ENCODE results near the gene SIVA1.
"Not testable (repeated sequence)": the region's sequence is repeated elsewhere in the genome, so short reads cannot be mapped to it uniquely, and the experiment has no call there.

The SIVA1 gene

DNA sequence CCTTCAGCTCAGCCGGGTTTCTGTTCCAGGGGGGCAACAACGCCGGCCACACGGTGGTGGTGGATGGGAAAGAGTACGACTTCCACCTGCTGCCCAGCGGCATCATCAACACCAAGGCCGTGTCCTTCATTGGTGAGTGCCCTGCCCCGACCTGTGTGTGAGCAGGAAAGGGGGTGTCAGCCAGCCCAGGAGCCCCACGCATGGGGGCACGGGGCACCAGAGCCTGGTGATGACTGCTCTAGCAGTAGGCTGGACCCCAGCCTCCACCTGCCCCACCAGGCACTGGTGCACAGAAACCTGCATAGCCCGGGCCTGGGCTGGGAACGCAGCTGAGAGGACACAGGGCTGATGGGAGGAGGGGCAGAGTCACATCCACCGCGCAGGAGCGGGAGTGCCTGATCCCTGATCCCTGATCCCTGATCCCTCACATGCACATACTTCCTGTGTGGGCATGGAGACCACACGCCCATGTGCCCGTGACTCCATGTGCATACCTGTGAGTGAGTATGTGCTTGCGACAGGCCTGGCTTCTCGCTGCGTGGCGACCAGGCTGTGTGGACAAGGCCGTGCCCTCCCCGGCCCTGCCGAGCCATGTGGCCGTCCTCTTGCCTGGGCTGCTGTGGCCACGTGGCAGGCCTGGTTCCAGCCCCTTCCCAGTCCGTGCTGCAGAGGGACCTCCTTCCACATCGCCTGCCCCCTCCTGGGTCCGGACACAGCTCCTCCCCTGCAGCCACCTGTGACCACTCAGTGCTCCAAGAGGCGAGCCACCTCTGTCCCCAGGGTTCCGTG, 17.8 kb upstream of the SIVA1 start:
- DNase-seq: no peak

DNA sequence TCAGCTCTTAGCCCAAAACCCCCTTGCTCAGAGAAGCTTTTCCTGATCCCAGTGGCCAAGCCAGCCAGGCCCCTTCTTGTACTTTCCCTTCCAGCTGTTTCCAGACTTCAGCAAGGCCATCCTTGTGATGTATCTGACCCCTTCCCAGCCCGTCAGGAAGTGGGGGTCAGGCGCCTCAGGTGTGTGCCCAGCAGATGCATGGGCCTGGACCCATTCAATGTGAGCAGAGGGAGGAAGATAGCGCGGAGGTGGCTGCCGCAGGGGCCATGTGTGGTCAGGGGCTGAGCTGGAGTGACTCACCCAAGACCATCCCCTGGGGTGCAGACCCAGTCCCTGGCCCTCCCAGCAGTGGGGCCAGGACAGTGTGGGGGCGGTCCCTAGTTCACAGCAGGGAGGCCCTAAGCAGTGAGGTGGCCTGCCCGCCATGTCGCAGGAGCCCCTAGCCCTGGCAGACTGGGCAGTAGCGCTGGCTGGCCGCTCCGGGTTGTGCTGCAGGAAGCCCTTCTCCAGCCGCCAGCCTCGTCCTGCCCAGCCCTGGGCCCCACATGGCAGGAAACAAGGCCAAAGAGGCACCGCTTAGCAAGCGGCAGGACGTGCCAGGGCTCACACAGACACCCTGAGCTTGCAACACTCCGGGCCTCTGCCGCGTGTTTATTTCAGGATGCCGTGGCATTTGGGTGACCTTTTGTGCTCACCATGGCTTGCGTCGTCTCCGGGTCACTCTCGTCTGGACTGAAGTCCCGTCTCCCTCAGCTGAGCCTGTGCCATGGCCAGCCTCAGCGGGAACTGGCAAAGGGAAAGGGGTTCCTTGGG, 16.9 kb upstream of the SIVA1 start:
- no peak for DNase-seq

DNA sequence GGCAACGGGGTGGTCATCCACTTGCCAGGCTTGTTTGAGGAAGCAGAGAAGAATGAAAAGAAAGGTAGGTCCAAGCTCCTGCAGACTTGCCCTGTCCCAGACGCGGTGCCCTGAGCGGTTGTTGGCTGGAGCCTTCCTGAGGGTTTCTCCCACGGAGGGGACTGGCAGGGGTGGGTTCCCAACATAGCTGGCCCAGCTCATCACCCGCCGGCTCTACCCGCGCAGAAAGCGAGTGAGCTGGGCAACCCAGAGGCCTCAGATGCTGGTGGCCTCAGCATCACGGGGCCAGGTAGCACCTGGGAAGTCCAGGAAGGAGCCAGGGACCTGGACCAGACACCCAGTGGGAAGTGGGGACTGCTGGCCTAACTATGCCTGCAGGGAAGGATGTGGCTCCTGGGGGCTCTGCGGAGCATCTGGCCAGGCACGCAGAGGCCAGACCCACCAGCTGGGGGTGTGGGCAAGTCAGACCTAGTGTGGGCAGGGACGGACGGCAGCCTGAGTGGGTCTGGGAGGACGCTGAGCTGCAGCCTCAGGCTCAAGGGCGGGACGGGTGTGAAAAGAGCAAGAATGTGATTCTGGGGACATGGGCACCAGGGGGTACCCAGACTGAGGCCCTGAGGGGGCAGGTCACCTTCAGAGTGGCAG, 14.4 kb upstream of the SIVA1 start:
- DNase-seq: no peak

DNA sequence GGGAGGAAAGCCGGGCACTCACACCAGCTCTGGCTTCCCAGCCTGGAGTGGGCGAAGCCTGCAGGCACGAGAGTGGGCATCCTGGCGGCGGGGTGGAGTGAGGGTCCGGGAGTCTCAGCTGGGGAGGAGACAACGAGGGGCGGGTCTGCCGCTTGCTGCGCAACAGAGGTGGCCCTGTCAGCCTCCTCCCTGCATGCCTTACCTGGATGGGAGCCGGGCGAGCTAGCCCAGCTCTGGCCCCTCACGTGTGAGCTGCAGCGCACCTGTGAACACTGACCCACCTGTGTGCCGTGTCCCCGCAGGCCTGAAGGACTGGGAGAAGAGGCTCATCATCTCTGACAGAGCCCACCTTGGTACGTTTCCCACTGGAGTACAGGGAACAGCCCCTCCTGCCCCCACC, 13.9 kb upstream of the SIVA1 start:
- no peak for DNase-seq

DNA sequence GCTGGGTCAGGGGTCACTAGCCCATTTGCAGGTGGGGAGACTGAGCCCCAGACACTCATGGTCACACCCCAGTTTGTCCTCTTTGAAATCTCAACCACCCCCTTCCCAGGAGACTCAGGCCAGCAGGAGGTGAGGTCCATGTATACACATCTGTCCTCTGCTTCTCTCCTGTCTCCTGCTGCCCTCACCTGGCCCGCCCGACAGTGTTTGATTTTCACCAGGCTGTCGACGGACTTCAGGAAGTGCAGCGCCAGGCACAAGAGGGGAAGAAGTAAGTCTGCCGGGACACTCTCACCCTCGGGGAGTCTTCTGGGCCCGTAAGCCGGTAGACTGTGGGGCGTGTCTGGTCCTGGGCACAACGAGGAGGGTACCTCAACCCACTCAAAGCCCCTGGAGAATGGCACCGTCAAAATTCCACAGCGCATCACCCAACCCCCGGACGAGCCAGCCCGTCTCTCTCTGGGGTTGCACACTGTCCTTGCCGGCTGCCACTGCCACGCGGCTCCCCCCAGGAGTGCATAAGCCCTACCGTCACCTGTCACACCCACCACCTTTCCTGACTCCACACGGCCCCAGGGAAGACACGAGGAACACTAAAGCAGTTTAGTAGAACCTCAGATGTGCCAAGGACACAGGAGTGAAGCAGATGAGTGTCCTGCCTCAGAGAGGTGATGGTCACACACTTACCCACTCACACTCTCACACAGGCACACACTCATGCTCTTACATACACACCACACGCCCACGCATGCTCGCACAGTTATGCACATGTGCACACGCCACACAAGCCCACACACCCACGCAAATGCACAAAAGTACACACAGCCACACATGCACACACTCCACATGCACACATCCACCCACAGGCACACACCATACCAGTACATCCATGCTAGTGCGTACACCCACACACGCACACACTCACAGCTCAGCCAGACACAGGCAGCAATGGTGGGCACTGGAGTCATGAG, 13.1 kb upstream of the SIVA1 start:
- DNase-seq: no peak

DNA sequence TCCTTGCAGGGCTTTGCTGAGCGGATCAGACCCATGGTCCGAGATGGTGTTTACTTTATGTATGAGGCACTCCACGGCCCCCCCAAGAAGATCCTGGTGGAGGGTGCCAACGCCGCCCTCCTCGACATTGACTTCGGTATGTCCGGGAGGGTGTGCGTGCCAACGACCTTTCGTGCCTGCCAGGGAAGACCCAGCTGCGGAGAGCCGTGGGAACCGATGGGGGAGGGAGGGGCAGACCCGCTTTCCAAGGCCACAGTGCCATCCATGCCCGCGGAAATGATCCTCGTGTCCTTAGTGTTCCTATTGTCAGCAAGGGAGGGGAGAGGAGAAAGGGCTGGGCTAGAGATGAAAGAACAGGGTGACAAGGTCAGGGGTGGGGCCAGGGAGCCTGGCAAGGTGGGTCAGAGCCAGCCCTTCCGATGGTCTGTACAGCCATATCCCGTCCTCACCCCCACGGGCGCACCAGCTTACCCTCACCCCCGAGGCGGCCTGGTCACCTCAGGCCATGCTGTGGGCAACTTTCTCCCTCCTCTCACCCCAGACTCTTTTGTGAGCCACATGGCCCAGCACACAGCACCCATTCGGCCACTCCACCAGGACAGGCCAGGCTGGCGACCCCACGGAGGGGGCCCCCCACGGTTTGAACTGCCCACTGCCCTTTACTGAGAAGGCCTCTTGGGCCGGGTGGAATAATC, 11.7 kb upstream of the SIVA1 start:
- DNase-seq: no peak

DNA sequence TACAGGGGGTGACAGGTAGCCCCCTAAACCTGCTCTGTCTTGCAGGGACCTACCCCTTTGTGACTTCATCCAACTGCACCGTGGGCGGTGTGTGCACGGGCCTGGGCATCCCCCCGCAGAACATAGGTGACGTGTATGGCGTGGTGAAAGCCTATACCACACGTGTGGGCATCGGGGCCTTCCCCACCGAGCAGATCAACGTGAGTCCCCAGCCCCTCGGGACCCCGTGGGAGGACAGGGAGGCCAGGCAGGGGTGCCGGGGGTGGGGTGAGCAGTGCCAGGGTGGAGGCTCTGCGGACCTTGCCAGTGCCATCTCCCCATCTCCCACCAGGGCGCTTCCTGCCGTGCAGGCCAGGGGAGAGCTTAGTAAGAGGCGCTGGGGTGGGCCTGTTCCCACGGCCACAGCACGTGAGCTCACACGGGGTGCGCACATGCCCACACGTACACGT, 11.1 kb upstream of the SIVA1 start:
- no peak for DNase-seq

DNA sequence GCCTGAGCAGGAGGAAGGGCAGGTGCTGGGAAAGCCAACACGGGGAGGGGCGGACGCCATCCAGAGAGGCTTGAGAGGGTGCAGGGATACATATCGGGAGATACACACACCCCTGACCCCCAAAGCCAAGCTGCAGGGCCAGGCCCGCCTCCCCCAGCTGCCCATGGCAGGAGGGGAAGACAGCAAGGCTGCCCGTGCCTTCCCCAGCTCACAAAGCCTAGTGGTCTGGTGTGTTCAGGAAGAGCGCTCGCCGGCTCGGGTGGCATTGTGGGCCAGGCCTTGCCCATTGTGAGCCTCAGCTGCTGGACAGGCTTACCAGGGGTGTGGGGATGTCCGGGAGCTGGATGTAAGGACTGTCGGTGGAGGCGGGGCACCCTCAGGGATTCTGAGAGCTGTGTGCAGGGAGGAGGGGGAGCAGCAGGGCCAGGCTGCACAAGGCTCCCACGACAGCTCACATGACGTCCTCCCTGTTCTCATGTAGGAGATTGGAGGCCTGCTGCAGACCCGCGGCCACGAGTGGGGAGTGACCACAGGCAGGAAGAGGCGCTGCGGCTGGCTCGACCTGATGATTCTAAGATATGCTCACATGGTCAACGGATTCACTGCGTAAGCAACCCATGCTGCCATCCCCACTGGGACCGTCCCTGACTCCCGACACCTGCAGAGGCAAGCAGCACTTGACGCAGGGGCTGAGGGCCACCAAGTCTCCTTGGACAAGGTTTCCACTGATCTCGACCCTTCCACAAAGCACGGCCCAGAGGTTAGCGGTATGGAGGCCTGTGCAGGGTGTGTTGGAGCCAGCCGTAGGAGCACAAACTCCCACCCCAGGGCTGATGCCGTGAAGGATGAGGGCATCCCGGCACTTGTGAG, 10.1 kb upstream of the SIVA1 start:
- no peak for DNase-seq

DNA sequence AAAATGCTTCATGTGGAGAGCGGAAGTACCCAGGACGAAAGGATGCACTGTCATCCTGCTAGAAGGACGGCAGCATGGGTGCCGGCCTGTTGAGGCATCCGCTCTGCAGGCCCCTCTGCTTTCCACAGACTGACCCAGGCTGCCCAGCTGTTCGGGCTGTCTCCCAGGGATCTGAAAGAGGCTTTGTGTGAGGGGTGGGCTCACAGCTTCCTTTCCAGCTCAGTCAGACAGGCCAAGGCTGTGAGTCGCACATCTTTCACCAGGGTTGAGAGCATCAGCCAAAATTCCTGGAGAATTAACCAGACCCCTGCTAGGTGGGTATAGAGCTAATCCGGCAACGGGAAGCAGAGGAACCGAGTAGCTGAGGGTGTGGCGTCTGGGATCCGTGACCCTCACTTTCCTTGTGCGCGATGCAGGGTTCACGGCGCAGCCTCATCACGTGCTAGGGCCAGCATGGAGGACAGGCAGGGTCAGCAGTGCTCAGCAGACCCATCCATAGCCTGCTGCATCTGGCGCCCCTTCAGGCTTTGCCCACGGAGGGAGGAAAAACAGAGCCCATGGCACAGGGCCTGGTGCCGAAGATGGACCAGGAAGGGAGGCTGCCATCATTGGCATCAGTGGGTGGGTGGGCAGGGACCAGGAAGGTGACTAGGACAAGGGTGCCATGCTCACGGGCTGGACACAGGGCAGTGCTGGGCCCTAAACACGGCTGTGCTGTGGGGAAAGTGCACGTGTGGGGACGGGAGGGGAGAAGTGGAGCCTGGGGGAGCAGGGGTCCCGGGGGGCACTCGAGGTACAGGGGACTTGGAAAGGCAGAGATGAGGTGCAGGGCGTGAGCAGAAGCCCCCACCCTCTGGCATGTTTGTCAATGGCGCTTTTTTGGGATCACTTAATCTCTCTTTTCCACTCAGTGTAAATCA, 9.2 kb upstream of the SIVA1 start:
- no peak for DNase-seq

DNA sequence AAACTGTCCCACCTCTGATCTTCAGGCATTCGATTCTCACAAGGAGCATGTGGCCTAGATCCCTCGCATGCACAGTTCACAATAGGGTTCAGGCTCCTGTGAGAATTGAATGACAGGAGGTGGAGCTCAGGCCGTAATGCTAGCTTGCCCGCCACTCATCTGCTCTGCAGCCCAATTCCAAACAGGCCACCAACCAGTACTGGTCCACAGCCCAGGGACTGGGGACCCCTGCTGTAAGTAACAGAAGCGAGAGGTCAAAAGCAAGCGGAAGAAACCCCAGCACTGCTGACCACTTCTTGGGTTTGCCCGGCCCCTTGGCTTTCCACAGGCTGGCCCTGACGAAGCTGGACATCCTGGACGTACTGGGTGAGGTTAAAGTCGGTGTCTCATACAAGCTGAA, 8.5 kb upstream of the SIVA1 start:
- DNase-seq: no peak

DNA sequence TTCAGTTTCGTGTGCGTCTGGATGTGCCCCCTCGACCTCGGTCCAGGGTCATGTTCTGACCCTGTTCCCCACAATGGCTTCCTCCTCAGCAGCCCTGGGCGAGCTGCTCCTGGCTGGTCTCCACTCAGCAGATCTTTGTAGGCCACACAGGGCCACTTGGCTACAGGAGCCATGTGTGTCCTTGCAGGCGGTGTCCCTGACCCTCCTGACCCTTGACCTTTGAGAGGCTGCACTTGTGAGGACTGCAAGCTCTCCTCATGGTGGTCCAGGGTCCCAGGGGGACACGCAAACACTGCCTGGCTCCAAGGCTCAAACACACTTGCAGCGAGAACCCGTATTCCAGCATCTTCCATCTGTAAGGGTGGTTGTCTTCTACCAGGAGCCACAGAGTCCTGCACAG, 7.5 kb upstream of the SIVA1 start:
- DNase-seq: no peak

DNA sequence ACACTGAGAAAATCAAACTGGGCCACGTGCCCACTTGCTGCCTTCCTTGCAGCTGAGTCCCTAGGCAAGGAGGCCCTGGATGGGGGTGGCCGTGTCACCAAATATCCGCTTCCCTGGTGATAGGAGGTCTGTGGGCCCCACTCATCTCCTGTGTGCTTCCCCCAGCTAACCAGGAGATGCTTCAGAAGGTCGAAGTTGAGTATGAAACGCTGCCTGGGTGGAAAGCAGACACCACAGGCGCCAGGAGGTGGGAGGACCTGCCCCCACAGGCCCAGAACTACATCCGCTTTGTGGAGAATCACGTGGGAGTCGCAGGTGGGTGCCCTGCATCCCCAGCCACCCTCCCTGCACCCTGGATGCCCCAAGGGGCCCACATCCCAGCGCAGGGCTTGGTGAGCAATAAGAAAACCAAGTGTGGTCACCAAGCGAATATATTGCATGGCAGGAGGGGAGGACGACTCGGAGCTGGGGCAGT, 6.8 kb upstream of the SIVA1 start:
- DNase-seq: no peak

DNA sequence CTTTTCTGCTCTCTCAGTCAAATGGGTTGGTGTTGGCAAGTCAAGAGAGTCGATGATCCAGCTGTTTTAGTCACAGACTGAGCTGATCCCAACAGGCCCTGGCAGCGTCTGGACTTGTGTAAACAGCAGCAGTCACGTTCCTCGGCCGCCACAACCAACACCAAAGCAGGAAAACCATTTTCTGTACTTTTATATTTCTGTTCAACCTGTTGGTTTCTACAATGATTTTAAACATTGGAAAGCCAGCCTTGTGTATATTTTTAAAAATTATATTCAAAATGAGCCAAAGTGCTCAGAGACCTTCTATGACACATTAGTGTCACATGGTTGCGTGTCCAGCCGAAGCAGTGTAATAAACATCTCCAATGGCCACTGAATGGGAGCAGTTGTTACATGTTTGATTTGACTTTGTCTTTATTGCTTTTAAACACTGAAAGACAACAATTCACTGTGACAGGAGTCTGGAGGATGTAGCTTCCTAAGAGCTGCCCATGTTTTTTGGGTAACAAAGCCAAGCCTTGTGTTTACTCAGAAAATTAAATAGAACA, 5.9 kb upstream of the SIVA1 start:
- peak; percentile 88 for DNase-seq

DNA sequence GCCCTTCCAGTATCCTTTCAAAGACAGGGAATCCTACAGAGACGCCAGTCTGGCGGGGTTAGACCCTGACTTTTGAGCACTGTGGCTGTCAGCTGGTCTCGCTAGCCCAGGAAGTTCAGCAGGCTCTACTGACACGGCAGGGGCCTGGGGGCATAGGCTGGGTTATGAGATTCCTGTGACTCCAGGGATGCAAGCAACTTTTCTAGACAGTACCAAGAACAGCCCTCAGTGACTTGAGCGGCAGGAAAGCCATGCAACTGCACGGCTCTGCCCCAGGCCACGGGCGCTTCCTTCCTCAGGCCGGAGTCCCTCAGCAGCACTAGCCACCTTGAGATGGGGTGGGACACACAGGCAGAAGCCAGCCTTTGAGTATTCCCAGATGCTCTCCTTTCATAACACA, 5.1 kb upstream of the SIVA1 start:
- peak; percentile 28 for DNase-seq

DNA sequence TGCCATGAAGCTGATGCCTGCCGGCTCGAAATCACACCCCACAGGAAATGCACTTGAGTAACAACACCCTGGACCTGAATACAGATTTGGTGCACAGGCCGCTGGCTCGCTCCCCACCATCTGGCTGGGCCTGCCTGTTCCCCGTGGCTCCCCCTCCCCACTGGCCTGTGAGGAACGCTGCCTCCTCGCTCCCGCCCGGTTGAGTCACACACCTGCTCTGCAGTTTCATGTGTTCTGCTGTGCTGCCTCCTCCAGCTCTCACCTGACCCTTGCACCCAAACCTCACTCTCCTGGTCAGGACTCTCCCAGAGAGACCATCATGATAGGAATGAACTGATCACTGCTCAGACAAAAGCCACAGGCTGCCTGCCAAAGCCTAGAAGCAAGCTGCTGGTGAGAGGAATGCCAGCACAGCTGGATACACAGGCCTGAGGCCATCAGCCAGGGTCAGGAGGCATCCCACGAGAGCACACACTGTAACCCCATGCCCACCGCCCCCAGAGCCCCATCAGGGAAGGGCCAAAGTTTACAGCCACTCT, 3.8 kb upstream of the SIVA1 start:
- DNase-seq: peak; percentile 32

DNA sequence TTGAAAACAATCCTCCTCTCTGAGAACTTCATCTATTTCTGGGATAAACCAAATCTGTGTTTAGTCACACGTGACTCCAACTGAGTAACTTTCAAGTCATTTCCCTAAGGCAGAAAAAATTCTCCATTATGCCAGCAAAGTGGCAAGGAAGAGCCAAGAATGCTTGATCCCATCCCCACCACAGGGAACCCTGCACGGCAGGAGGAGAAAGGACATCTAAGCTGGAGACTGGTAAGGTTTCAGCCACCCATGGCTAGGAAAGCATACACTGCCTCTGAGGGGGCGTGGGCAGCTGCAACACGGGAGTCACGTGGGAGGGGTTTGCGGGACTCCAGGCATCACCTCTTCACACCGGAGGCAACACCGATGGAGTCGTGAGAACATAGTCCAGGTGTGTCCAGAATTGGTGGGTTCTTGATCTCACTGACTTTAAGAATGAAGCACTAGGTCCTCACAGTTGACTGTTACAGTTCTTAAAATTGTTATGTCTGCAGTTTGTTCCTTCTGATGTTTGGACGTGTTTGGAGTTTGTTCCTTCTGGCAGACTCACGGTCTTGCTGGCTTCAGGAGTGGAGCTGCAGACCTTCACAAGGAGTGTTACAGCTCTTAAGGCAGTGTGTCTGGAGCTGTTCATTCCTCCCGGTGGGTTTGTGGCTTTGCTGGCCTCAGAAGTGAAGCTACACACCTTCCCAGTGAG, 2.7 kb upstream of the SIVA1 start:
- DNase-seq: no peak

DNA sequence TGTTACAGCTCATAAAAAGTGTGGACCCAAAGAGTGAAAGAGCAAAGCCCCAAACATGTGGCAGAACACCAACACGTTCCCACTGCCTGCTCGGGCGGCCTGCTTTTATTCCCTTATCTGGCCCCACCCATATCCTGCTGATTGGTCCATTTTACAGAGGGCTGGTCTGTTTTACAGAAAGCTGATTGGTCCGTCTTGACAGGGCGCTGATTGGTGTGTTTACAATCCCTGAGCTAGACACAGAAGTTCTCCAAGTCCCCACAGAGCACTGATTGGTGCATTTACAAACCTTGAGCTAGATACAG, 2.2 kb upstream of the SIVA1 start:
- not testable (repeated sequence) for DNase-seq

Measured in NCI-H1092 treated with DMSO at 0.1 percent for 48 hours (cell line).